Activated CD4-positive, alpha-beta T cell treated with anti-CD3 and anti-CD28 coated beads for 48 hours (primary cell): ENCODE results near the gene NCOR1.
"Not testable (repeated sequence)": the region's sequence is repeated elsewhere in the genome, so short reads cannot be mapped to it uniquely, and the experiment has no call there.

Experiments used
- DNase-seq: peaks from one replicate; pipeline ENCODE4 v3.0.0-alpha.2; 2020

The NCOR1 gene

GRCh38 chr17:16215273-16215964 lies at the start of gene NCOR1:
NCOR1 (minus strand) TSS chr17:16215534; CDS start chr17:16194569, 20,965 bp downstream.
- peak; percentile 94 for DNase-seq

- DNase-seq: no peak
Measured at GRCh38 chr17:16262201-16262600, 46.9 kb upstream of the NCOR1 start.

GRCh38 chr17:16261049-16261448 lies 45.7 kb upstream of the NCOR1 start:
- no peak for DNase-seq

GRCh38 chr17:16259926-16260325 lies 44.6 kb upstream of the NCOR1 start:
- no peak for DNase-seq

GRCh38 chr17:16258901-16259300 lies 43.6 kb upstream of the NCOR1 start:
- no peak for DNase-seq

GRCh38 chr17:16255481-16255921 lies 40.2 kb upstream of the NCOR1 start:
- no peak for DNase-seq

GRCh38 chr17:16254773-16255400 lies 39.6 kb upstream of the NCOR1 start:
- no peak for DNase-seq

GRCh38 chr17:16251556-16251955 lies 36.2 kb upstream of the NCOR1 start:
- DNase-seq: no peak

GRCh38 chr17:16251043-16251442 lies 35.7 kb upstream of the NCOR1 start:
- no peak for DNase-seq

GRCh38 chr17:16250635-16251034 lies 35.3 kb upstream of the NCOR1 start:
- DNase-seq: no peak

GRCh38 chr17:16247586-16247984 lies 32.3 kb upstream of the NCOR1 start:
- no peak for DNase-seq

- peak; percentile 32 for DNase-seq
Measured at GRCh38 chr17:16243801-16244567, 28.6 kb upstream of the NCOR1 start.

- DNase-seq: no peak
Measured at GRCh38 chr17:16243385-16243784, 28.1 kb upstream of the NCOR1 start.

GRCh38 chr17:16241906-16242399 lies 26.6 kb upstream of the NCOR1 start:
- DNase-seq: no peak

GRCh38 chr17:16239931-16240330 lies 24.6 kb upstream of the NCOR1 start:
- DNase-seq: no peak

- DNase-seq: no peak
Measured at GRCh38 chr17:16232391-16232790, 17.1 kb upstream of the NCOR1 start.

- not testable (repeated sequence) for DNase-seq
Measured at GRCh38 chr17:16229912-16230561, 14.7 kb upstream of the NCOR1 start.

GRCh38 chr17:16222406-16222805 lies 7.1 kb upstream of the NCOR1 start:
- DNase-seq: no peak

- DNase-seq: peak; percentile 92
Measured at GRCh38 chr17:16217002-16217635, 1.8 kb upstream of the NCOR1 start, which contains the start of gene PIGL. PIGL (plus strand) TSS chr17:16217210; CDS start chr17:16217227, 17 bp downstream.

GRCh38 chr17:16216341-16217001 lies 1.1 kb upstream of the NCOR1 start:
- not testable (repeated sequence) for DNase-seq

GRCh38 chr17:16215965-16216316 lies 607 bp upstream of the NCOR1 start:
- peak; percentile 55 for DNase-seq

GRCh38 chr17:16215002-16215272 lies 397 bp downstream of the NCOR1 start:
- peak; percentile 58 for DNase-seq
